ENCODE results near the gene TMEM203. TPM values are rescaled to one million over a fixed set of nuclear protein-coding genes. Genes with fewer than 3 reads are reported as not detected.

The TMEM203 gene
- total RNA-seq, 4 donors from 2014 or later: 18.9 to 42.1 (median 28.7) TPM

GRCh38 chr9:137186385-137186784 is 19.1 kb downstream of the TMEM203 start:
- H3K36me3 ChIP-seq: peaks cover 0 to 25% (median 9%) of the 10 kb centered on the region in 4 donors
- WGBS, 2 donors (ENCODE audit: low coverage in 1 of 2): 55% methylated on average over 6 of the region's 6 CpGs; no CpG with 5 or more reads in 1 of the 2 donors
- no peak overlapping the region for H3K27ac ChIP-seq
- no peaks in the 10 kb centered on the region for H3K27me3 ChIP-seq
- no peaks in the 10 kb centered on the region for H3K9me3 ChIP-seq
- intact Hi-C loops (cut with DNase I; ENCODE audit: low total_unique reads): no loop called here
- no peak for DNase-seq
- no peak for TF ChIP-seq CTCF (IDR thresholded peaks at IDR 0.05)
- TF ChIP-seq POLR2A (IDR thresholded peaks at IDR 0.05): no peak
- no peak for TF ChIP-seq POLR2AphosphoS5 (IDR thresholded peaks at IDR 0.05)
- no peak for TF ChIP-seq EP300 (IDR thresholded peaks at IDR 0.05; ENCODE audit: low read depth)
- in situ Hi-C loops (cut with MboI; ENCODE audit: low pct_ligation_motif_present in 1 of 4, low pct_unique_long_range_greater_than_20kb in 1 of 4, low sequenced_read_pairs in 3 of 4): no loop called here
- peaks cover 36 to 45% (median 39%) of the 10 kb centered on the region in 4 donors for H3K4me1 ChIP-seq
- peak overlapping the region in 1 of 4 donors; percentile 98 for H3K4me3 ChIP-seq

- H3K4me1 ChIP-seq: peaks cover 36 to 41% (median 39%) of the 10 kb centered on the region in 4 donors
- no peak for TF ChIP-seq POLR2AphosphoS5 (IDR thresholded peaks at IDR 0.05)
- TF ChIP-seq POLR2A (IDR thresholded peaks at IDR 0.05): no peak
- no peak for TF ChIP-seq CTCF (IDR thresholded peaks at IDR 0.05)
- no peak overlapping the region for H3K27ac ChIP-seq
- 93% methylated on average over 15 of the region's 19 CpGs; no CpG with 5 or more reads in 1 of the 2 donors for WGBS, 2 donors (ENCODE audit: low coverage in 1 of 2)
- H3K36me3 ChIP-seq: peaks cover 0 to 28% (median 9%) of the 10 kb centered on the region in 4 donors
- in situ Hi-C loops (cut with MboI; ENCODE audit: low pct_ligation_motif_present in 1 of 4, low pct_unique_long_range_greater_than_20kb in 1 of 4, low sequenced_read_pairs in 3 of 4) (no loop called here), intact Hi-C loops (cut with DNase I; ENCODE audit: low total_unique reads) (no loop called here)
- no peak for DNase-seq
- no peaks in the 10 kb centered on the region for H3K9me3 ChIP-seq
- H3K27me3 ChIP-seq: no peaks in the 10 kb centered on the region
- no peak overlapping the region for H3K4me3 ChIP-seq
Measured at GRCh38 chr9:137185921-137186320, 19.5 kb downstream of the TMEM203 start.

GRCh38 chr9:137184881-137185660 is 20.4 kb downstream of the TMEM203 start:
- in situ Hi-C loops (cut with MboI; ENCODE audit: low pct_ligation_motif_present in 1 of 4, low pct_unique_long_range_greater_than_20kb in 1 of 4, low sequenced_read_pairs in 3 of 4) (no loop called here), intact Hi-C loops (cut with DNase I; ENCODE audit: low total_unique reads) (no loop called here)
- H3K27me3 ChIP-seq: no peaks in the 10 kb centered on the region
- no peak for DNase-seq
- no peak for TF ChIP-seq POLR2A (IDR thresholded peaks at IDR 0.05)
- no peak for TF ChIP-seq CTCF (IDR thresholded peaks at IDR 0.05)
- no peak for TF ChIP-seq EP300 (IDR thresholded peaks at IDR 0.05; ENCODE audit: low read depth)
- no peak overlapping the region for H3K4me3 ChIP-seq
- H3K4me1 ChIP-seq: peaks cover 28 to 33% (median 31%) of the 10 kb centered on the region in 4 donors
- 94 to 100% methylated on average over 2 to 39 of the region's 48 CpGs for WGBS, 2 donors (ENCODE audit: low coverage in 1 of 2)
- H3K9me3 ChIP-seq: no peaks in the 10 kb centered on the region
- no peak overlapping the region for H3K27ac ChIP-seq
- peaks cover 0 to 35% (median 12%) of the 10 kb centered on the region in 4 donors for H3K36me3 ChIP-seq

GRCh38 chr9:137183980-137184595 is 21.4 kb downstream of the TMEM203 start:
- in situ Hi-C loops (cut with MboI; ENCODE audit: low pct_ligation_motif_present in 1 of 4, low pct_unique_long_range_greater_than_20kb in 1 of 4, low sequenced_read_pairs in 3 of 4) (no loop called here), intact Hi-C loops (cut with DNase I; ENCODE audit: low total_unique reads) (no loop called here)
- WGBS, 2 donors (ENCODE audit: low coverage in 1 of 2): 88 to 92% methylated on average over 5 to 27 of the region's 27 CpGs
- H3K4me3 ChIP-seq: no peak overlapping the region
- peaks cover 19 to 23% (median 21%) of the 10 kb centered on the region in 4 donors for H3K4me1 ChIP-seq
- no peaks in the 10 kb centered on the region for H3K9me3 ChIP-seq
- H3K27ac ChIP-seq: no peak overlapping the region
- TF ChIP-seq POLR2A (IDR thresholded peaks at IDR 0.05) (no peak), POLR2AphosphoS5 (IDR thresholded peaks at IDR 0.05) (no peak), EP300 (IDR thresholded peaks at IDR 0.05; ENCODE audit: low read depth) (no peak), CTCF (IDR thresholded peaks at IDR 0.05) (no peak)
- peaks cover 0 to 39% (median 15%) of the 10 kb centered on the region in 4 donors for H3K36me3 ChIP-seq
- no peak for DNase-seq
- H3K27me3 ChIP-seq: no peaks in the 10 kb centered on the region
